Ammon's horn (tissue), 1 donor: ENCODE results near the gene ZNF497.

ENCODE experiments used
- DNase-seq: peaks from one replicate; pipeline ENCODE4 v3.0.0-alpha.2; 2016; ENCODE audit warnings: low spot score

ZNF497 gene

GRCh38 chr19:58307736-58308135 lies 54.8 kb downstream of the ZNF497 start:
- no peak for DNase-seq

- DNase-seq, result no peak
Measured at GRCh38 chr19:58305932-58306323, 56.6 kb downstream of the ZNF497 start.

DNA sequence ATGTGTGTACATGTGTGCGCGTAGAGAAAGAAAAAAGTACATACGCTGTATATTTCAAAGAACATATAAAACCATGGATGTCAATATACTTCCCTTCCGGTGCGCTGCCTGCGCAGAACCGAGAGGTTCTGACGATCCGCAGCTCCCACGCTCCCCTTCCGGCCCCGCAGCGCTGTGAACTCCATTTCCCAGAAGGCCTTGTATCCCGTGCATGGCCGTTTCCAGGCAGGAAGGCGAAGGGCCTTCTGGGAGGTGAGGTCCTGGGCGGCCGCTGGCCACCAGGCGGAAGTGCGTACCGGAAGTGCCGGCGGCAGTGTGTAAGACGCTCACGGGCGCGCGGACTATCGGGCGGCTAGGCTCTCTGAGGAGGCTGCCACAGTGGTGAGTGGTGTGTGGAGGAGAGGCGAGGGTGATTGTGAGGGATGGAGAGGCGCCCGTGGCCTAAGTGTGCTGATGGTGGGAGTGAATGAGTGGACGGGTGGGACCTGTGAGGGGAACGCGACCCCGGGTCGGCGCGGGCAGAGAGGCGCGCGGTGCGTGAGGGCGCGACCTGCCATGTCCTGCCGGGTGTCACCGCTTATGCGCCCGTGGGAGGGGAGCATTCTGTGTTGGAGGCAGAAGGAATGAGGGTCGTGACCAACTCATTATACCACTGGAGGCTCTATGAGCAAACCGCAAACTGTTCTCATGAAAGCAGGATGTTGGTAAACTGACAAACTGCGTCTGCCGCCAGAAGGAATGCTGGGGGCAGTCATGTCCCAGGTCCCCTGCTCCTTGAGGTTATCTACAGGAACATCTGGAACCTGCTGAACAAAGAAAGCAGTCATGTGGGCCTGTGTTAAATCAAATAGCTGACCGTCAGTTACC lies 57.3 kb downstream of the ZNF497 start, which contains the start of gene ERVK3-1:
Gene ERVK3-1, plus strand, starts transcription at position 313 of the 867 bp plus-strand sequence. CDS start 6,792 bp downstream, outside the sequence.
- DNase-seq, result peak; percentile 99

DNA sequence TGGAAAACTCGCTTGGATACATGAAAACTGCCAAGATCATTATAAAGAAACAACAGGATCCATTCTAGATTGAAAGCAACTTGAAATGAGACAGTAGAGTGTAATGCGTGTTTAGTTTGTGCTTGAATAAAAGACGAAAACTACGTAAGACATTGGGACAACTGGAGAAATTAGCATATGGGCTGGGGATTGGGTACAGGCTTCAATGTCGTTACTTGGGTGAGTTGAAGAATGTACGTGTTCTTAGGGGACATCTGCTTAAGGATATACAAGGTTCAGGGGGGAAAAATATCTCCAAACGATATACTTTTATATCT lies 57.8 kb downstream of the ZNF497 start:
- no peak for DNase-seq
